H9 (cell line): ENCODE results near the gene ANK3. TPM values are rescaled to one million over a fixed set of nuclear protein-coding genes. Genes with fewer than 3 reads are reported as not detected.

ENCODE experiments used
- DNase-seq: peaks from one replicate; pipeline ENCODE4 v3.0.0-alpha.2; 2017
- H2AFZ ChIP-seq: one replicate; pipeline ENCODE4 v1.6.1; 2013; ENCODE audit warnings: mild to moderate bottlenecking, low read length, control low read depth, moderate library complexity
- H2AK5ac ChIP-seq: 2 replicates; pipeline ENCODE4 v1.6.1; 2013; ENCODE audit warnings: low read length, control low read depth, mixed read lengths; ENCODE audit not compliant: insufficient read length
- H2BK120ac ChIP-seq: one replicate; pipeline ENCODE4 v1.6.1; 2013; ENCODE audit warnings: low read depth, mild to moderate bottlenecking, low read length, control low read depth, inconsistent platforms; ENCODE audit not compliant: poor library complexity, severe bottlenecking
- H2BK12ac ChIP-seq: 2 replicates; pipeline ENCODE4 v1.6.1; 2013; ENCODE audit warnings: low read length, control low read depth, mixed read lengths, low read depth; ENCODE audit not compliant: insufficient read length
- H2BK15ac ChIP-seq: 2 replicates; pipeline ENCODE4 v1.6.1; 2013; ENCODE audit warnings: low read depth, low read length, control low read depth
- H2BK20ac ChIP-seq: one replicate; pipeline ENCODE4 v1.6.1; 2013; ENCODE audit warnings: low read depth, mild to moderate bottlenecking, low read length, control low read depth, inconsistent platforms; ENCODE audit not compliant: poor library complexity, severe bottlenecking
- H2BK5ac ChIP-seq: 2 replicates; pipeline ENCODE4 v1.6.1; 2013; ENCODE audit warnings: low read length, control low read depth, mixed read lengths; ENCODE audit not compliant: insufficient read length
- H3K14ac ChIP-seq: 2 replicates; pipeline ENCODE4 v1.6.1; 2013; ENCODE audit warnings: low read length, control low read depth; ENCODE audit not compliant: insufficient read depth
- H3K18ac ChIP-seq: 2 replicates; pipeline ENCODE4 v1.6.1; 2013; ENCODE audit warnings: low read depth, mild to moderate bottlenecking, mixed read lengths, low read length, control low read depth; ENCODE audit not compliant: insufficient read length
- H3K23ac ChIP-seq: 2 replicates; pipeline ENCODE4 v1.6.1; 2013; ENCODE audit warnings: low read length, control low read depth, mixed read lengths, low read depth; ENCODE audit not compliant: insufficient read length
- H3K23me2 ChIP-seq: 2 replicates; pipeline ENCODE4 v1.6.1; 2013; ENCODE audit warnings: low read depth, mild to moderate bottlenecking, mixed read lengths, low read length, control low read depth; ENCODE audit not compliant: insufficient read length, poor library complexity, severe bottlenecking
- H3K27ac ChIP-seq: 2 replicates; pipeline ENCODE4 v1.5.1; 2013; ENCODE audit warnings: low read length, control low read depth, mixed read lengths, low read depth; ENCODE audit not compliant: insufficient read length
- H3K27me3 ChIP-seq: 2 replicates; pipeline ENCODE4 v1.6.1; 2013; ENCODE audit warnings: low read length, control low read depth, inconsistent platforms; ENCODE audit not compliant: insufficient read depth
- H3K4ac ChIP-seq: 2 replicates; pipeline ENCODE4 v1.6.1; 2013; ENCODE audit warnings: low read depth, mild to moderate bottlenecking, control low read depth, inconsistent platforms, low read length, moderate library complexity
- H3K4me1 ChIP-seq: 2 replicates; pipeline ENCODE4 v1.6.1; 2013; ENCODE audit warnings: low read length, control low read depth, inconsistent platforms; ENCODE audit not compliant: insufficient read depth
- H3K4me2 ChIP-seq: 2 replicates; pipeline ENCODE4 v1.6.1; 2013; ENCODE audit warnings: low read length, control low read depth, mixed read lengths; ENCODE audit not compliant: insufficient read length, insufficient read depth
- H3K56ac ChIP-seq: 2 replicates; pipeline ENCODE4 v1.6.1; 2013; ENCODE audit warnings: low read depth, mild to moderate bottlenecking, mixed read lengths, low read length, control low read depth; ENCODE audit not compliant: insufficient read length
- H3K79me1 ChIP-seq: 2 replicates; pipeline ENCODE4 v1.6.1; 2013; ENCODE audit warnings: low read depth, mild to moderate bottlenecking, moderate library complexity, low read length, control low read depth, inconsistent platforms; ENCODE audit not compliant: insufficient read depth, poor library complexity, severe bottlenecking
- H3K79me2 ChIP-seq: 2 replicates; pipeline ENCODE4 v1.6.1; 2013; ENCODE audit warnings: low read length, control low read depth, inconsistent platforms; ENCODE audit not compliant: insufficient read depth
- H3K9ac ChIP-seq: 2 replicates; pipeline ENCODE4 v1.6.1; 2013; ENCODE audit warnings: low read length, control low read depth, mixed read lengths; ENCODE audit not compliant: insufficient read length; ENCODE audit errors: extremely low read depth
- H3K9me3 ChIP-seq: one replicate; pipeline ENCODE4 v1.6.1; 2013; ENCODE audit warnings: low read depth, low read length, inconsistent platforms; ENCODE audit not compliant: control insufficient read depth
- H3T11ph ChIP-seq: one replicate; pipeline ENCODE4 v1.6.1; 2013; ENCODE audit warnings: mild to moderate bottlenecking, low read length, control low read depth, inconsistent platforms
- H4K20me1 ChIP-seq: one replicate; pipeline ENCODE4 v1.6.1; 2013; ENCODE audit not compliant: control insufficient read depth, insufficient read length, insufficient read depth
- H4K5ac ChIP-seq: 2 replicates; pipeline ENCODE4 v1.6.1; 2013; ENCODE audit warnings: low read depth, mild to moderate bottlenecking, mixed read lengths, low read length, control low read depth; ENCODE audit not compliant: insufficient read length
- H4K8ac ChIP-seq: replicated peaks from 2 replicates; pipeline ENCODE4 v1.6.1; 2013; ENCODE audit warnings: low read length, control low read depth, mixed read lengths, low read depth; ENCODE audit not compliant: insufficient read length
- H4K91ac ChIP-seq: 2 replicates; pipeline ENCODE4 v1.6.1; 2013; ENCODE audit warnings: low read depth, mild to moderate bottlenecking, moderate library complexity, mixed read lengths, low read length, control low read depth; ENCODE audit not compliant: insufficient read length
- H3K27ac Mint-ChIP-seq, 3 experiments: 2 replicates in 2 of 3; 3 replicates in 1 of 3; pipeline ENCODE4 v1.8.0; 2020 to 2021; ENCODE audit warnings: mixed read lengths in 3 of 3, mild to moderate bottlenecking in 1 of 3, moderate library complexity in 1 of 3
- H3K27me3 Mint-ChIP-seq: 2 replicates; pipeline ENCODE4 v1.8.0; 2021; ENCODE audit warnings: low read depth, mild to moderate bottlenecking, moderate library complexity, mixed read lengths
- H3K36me3 Mint-ChIP-seq, 3 experiments: 2 replicates in 2 of 3; 3 replicates in 1 of 3; pipeline ENCODE4 v1.8.0; 2020 to 2021; ENCODE audit warnings: low read depth in 3 of 3, mixed read lengths in 3 of 3; ENCODE audit not compliant: insufficient read depth in 1 of 3
- H3K4me1 Mint-ChIP-seq, 2 experiments: 2 replicates each; pipeline ENCODE4 v1.8.0; 2020; ENCODE audit warnings: mixed read lengths in 2 of 2
- H3K4me3 Mint-ChIP-seq, 2 experiments: 2 replicates in 1 of 2; 3 replicates in 1 of 2; pipeline ENCODE4 v1.8.0; 2020 to 2021; ENCODE audit warnings: mild to moderate bottlenecking in 2 of 2, mixed read lengths in 2 of 2, moderate library complexity in 1 of 2
- H3K9me3 Mint-ChIP-seq, 2 experiments: 2 replicates in 1 of 2; 3 replicates in 1 of 2; pipeline ENCODE4 v1.8.0; 2020; ENCODE audit warnings: mild to moderate bottlenecking in 2 of 2, mixed read lengths in 2 of 2, moderate library complexity in 1 of 2
- total RNA-seq: library from RNA; stranded (reverse); gene quantifications from 2 replicates; pipeline ENCODE4 v1.2.1, GENCODE V29; 2021
- TF ChIP-seq, protein P1 (sequence below): fragments of 200-600 bp; sonication (generic); conservative IDR thresholded peaks from 3 replicates; pipeline ENCODE4 v1.8.0; 2021; ENCODE audit warnings: antibody characterized with exemption, mild to moderate bottlenecking

The ANK3 gene
- total RNA-seq, 1 experiment from 2014 or later = 59.6 TPM

DNA sequence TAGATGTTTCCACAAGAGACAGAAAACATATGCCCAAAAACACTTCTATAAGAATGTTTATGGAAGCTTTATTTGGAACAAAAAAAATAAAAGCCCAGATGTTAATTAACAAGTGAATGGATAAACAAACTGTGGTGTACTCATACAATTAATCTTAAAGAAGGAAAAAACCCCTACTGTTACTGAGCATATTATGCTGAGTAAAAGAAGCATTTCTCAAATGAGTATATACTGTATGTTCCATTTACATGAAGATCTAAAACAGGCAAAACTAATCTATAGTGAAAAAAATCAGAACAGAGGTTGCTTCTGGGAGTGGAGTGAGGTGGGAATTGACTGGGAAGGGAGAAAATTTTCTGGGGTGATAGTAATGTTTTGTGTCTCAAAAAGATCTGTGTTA lies 15.5 kb upstream of the ANK3 start:
- no peak for DNase-seq
- TF ChIP-seq, protein P1, sequence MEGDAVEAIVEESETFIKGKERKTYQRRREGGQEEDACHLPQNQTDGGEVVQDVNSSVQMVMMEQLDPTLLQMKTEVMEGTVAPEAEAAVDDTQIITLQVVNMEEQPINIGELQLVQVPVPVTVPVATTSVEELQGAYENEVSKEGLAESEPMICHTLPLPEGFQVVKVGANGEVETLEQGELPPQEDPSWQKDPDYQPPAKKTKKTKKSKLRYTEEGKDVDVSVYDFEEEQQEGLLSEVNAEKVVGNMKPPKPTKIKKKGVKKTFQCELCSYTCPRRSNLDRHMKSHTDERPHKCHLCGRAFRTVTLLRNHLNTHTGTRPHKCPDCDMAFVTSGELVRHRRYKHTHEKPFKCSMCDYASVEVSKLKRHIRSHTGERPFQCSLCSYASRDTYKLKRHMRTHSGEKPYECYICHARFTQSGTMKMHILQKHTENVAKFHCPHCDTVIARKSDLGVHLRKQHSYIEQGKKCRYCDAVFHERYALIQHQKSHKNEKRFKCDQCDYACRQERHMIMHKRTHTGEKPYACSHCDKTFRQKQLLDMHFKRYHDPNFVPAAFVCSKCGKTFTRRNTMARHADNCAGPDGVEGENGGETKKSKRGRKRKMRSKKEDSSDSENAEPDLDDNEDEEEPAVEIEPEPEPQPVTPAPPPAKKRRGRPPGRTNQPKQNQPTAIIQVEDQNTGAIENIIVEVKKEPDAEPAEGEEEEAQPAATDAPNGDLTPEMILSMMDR = no peak
- Histone ChIP-seq H3K27me3 (no peaks in the 10 kb centered on the region), H3K23me2 (no peaks in the 10 kb centered on the region), H4K91ac (no peak overlapping the region), H2AFZ (no peak overlapping the region), H3K9me3 (no peaks in the 10 kb centered on the region), H3K27ac (no peak overlapping the region), H3K18ac (no peak overlapping the region), H3T11ph (no peak overlapping the region), H3K79me2 (no peaks in the 10 kb centered on the region), H4K20me1 (no peaks in the 10 kb centered on the region), H2BK20ac (no peak overlapping the region), H2BK12ac (no peak overlapping the region), H4K8ac (no peak overlapping the region), H2BK5ac (no peak overlapping the region), H2AK5ac (no peak overlapping the region), H2BK120ac (no peak overlapping the region), H4K5ac (no peak overlapping the region), H3K79me1 (no peaks in the 10 kb centered on the region), H3K9ac (no peak overlapping the region), H3K14ac (no peak overlapping the region), H3K4me2 (no peak overlapping the region), H2BK15ac (no peak overlapping the region), H3K56ac (no peak overlapping the region), H3K4ac (no peak overlapping the region), H3K4me1 (no peaks in the 10 kb centered on the region), H3K23ac (no peak overlapping the region)
- Mint-ChIP-seq H3K9me3 (no peaks in the 10 kb centered on the region), H3K4me3 (no peak overlapping the region), H3K4me1 (peaks cover 9 to 15% of the 10 kb centered on the region in 2 experiments), H3K27ac (no peak overlapping the region), H3K27me3 (no peaks in the 10 kb centered on the region), H3K36me3 (no peaks in the 10 kb centered on the region; a peak in 1 of 7 replicates)
